GF-D8 (cell line): ENCODE measurements around the gene FECH.

ENCODE experiments used
- DNase-seq: peaks from one replicate; lab custom pipeline; 2025; lab: John Stamatoyannopoulos, UW

The FECH gene

DNA sequence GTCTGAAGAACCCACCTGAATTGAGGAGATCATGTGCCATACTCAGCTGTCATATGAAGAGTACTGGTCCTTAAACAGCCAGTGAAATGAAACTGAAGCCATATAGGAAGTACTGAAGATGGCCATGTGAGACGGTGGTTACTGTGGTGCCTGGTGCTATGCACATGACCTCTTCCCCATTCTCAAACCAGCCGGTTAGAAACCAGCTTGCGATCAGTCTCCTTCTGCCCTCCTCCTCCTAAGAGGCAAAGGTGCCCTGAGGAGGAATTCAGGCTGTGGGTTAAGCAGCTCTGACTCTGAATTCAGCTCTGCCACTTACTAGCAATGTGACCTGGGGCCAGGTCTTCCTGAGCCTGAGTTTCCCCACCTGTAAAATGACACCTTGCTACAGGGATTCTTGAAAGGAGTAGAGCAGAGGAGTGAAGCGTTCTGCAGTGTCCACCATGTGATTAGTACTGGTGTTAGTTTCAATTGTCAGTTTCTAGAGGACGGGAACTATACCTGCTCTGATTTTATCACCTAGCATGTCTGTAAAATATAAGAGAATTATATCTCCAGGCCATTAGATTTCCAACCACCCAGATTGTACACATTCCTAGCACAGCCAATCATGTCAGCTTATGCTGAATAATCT is 5.1 kb downstream of the FECH start:
- DNase-seq = peak; percentile 83

DNA sequence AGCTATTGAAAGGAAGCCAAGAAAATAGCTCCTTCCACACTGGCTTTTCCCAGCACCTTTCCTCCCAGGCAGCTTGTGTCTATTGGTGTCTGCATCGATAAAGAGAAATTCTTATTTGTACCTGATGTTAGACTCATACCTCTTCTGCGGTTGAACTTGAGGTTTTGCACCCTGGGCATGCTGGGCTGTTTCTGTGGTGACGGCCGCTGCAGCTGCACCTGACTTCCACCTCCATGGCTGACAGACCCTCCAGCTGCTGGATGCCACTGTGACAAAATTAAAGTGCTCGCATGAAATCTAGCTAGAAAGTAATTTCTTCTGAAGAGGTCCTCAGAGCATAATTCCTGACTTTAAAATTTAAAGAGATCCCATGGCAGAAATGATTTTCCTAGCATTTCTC is 6.6 kb downstream of the FECH start:
- no peak for DNase-seq

DNA sequence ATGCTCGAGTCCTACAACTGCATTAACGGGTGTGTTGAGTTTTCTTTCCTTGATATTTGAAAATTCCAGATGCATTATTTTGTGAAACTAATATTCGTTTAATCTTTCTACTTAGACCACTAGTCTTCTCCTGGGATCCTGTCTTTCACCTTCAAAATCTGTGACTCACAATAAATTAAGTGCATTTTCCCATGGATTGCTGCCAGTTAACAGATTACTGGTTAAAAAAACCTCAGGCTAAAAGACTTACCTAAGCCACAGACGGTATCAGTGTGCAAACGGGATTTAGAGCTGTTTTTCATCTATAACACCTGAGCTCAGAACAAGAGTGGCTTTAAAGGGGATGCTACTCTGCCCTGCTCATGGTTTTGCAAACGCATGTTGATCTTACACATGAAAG is 10.2 kb downstream of the FECH start:
- DNase-seq = no peak

DNA sequence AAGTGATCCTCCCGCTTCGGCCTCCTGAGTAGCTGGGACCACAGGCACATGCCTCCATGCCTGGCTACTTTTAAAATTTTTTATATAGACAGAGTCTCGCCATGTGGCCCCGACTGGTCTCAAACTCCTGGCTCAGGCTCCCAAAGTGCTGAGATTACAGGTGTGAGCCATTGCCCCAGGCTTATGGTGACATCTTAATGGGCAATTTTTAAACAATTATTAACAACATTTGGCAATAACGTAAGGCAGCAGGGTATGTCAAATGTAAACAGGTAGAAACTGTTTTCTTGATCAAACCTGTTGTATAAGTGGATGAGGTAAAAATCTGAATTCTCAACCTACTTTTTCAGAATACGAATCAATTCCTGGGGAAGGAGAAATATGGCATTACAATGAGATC is 11.0 kb downstream of the FECH start:
- DNase-seq = no peak

DNA sequence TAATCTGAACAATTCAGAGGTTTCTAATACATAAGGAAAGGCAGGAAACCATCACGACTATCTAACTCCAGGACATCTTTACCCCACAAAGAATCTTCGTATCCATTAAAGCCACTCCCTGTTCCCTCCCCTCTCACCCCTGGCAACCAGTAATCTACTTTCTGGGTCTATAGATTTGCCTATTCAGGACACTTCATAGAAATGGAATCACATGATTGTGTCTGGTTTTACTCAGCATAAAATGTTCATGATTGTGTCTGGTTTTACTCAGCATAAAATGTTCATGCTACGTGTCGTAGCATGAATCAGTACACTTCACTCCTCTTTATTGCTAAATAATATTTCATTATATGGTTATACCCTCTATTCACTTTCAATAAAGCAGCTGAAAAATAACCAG is 11.6 kb downstream of the FECH start:
- no peak for DNase-seq

DNA sequence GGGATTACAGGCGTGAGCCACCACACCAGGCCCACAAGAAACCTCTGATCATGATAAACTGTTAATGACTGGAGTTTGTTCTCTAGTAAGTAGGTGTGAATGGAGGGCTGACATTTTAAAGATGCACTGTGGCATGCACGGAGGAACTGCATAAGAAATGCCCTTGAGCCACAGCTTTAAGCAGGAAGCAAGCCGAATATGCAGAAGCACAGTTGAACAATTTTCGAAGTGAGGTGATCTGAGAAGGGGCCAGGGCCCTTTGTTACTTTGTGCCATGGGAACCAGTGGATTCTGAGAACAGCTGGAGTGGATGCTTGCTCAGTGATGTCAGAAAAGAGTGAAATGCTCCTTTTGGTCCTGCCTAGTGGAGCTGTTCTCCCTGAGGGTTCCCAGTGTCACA is 16.3 kb downstream of the FECH start:
- no peak for DNase-seq

DNA sequence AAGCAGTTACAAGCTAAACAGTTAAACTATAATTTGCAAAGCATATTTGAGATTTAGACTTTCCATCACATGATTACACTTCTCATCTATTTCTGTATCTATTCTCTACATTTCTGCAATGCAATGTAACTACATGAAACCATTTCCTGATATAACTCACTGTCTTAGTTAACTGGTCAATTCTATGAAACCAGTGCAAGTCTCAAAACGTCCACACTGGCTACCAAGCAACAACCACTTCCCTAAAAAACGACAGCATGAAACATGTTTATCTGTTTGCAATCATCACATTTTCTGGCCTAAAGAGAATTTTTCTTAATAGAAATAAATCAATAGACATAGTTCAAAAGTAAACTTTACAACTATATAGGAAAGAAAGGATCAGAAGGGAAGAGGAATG is 17.4 kb downstream of the FECH start:
- DNase-seq = no peak

DNA sequence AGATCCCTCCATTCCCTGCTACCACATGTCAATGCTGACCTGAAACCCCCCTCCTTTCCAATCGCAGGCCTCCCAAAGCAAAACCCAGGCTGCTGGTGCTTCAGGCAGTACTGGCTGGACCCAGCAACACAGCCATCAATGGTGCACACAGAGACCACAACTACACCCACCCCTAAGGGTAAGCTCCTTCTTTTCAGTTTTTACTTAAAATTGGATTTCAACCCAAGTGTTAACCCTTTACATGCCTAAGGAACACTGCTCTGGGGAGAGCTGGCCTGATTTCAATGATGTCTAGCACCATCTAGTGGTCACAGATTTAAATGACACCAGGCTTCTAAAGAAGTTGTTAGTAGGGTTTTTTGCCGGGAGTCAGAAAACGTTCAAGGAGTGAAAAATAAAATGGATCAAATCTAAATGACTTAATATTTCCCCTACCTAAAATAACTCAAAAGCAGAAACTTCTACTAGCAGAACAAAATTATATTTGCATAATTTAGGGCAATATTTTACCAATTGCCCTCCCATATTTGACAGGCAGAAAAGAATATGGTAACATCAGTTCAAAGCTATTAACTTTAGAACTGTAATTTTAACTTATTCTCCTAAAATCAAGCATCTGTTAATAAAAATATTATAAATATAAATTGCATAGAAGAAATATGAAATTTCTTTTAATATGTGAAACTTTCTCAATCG is 24.6 kb downstream of the FECH start:
- peak; percentile 17 for DNase-seq

DNA sequence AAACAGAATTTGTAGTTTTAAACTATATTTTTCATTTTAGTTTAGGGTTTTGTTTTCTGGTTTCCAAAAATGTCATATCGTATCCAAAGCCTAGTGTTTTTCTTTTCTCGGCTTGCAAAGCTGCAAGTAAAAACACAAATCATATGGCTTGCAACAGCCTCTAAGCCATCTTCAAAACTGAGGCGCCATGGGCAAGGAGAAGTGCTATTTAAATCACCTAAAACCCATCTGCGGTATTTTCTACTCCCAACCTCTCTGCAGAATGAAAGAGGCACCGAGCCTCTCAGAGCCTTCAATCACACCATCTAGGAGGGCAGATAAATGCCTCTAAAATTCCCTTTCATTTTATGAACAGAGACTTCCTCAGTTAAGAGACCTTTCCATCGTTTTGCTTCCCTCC is 25.2 kb downstream of the FECH start:
- no peak for DNase-seq

DNA sequence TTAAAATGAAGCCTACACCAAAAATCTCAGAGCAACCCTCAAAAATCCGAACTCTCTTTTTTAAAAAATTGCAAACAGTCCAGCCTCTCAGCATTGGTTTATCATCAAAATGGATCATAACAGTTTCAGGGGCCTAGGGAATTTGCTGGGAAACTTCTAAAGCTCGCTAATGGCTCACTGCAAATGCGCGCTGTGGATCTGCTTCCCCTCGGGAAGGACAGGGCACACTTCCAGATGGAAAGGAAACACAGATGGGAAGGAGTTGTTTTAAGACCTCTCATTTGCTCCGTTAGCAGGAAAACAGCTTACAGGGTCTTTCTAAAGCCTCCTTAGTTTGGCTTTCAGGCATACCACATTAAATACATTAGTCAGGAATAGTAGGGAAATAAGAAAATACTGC is 27.2 kb downstream of the FECH start:
- no peak for DNase-seq

DNA sequence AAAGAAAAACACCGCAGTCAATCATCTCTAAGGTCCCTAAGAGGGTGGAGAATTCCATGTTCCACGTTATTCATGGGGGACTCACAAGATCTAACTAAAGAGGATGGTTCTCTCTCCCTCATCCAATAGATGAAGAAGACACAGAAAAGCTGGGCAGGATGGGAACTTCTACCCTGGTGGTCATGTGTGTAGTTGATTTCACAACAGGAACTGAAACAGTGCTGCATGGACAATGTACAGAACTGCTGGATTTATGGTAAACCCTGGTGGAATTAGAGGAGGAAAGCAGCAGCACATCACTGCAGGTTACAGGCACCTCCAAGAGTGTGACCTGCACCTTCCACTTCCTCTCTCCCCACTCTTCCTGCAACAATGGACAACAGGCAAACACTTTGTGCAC is 31.4 kb downstream of the FECH start:
- DNase-seq = no peak

DNA sequence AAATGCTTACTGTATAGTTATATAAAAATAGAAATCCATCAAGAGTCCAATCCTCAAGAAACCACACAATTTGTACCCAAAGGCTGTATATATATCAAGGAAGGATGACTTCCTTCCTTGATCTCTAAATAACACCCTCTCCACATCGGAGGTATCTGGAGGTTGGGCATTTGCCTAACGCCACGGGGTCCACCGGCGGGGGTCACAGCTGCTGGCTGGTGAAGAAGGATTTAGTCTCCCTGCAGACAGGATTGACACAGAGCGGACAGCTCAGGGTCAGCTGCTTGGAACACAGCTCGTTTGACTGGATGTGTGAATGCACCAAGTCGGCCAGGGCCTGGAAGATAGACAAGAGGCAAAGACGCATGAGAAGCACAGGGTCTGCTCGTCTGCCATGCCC is 36.0 kb downstream of the FECH start:
- DNase-seq = no peak

DNA sequence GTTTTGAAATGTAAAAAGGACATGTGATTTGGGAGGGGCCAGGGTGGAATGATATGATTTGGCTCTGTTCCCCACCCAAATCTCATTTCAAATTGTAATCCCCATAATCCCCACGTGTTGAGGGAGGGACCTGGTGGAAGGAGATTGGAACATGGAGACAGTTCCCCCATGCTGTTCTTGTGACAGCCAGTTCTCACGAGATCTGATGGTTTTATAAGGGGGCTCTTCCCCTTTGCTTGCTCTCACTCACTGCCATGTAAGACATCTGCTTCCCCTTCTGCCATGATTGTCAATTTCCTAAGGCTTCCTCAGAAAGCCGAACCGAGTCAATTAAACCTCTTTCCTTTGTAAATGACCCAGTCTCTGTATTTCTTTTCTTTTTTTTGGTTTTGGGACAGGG is 39.2 kb downstream of the FECH start:
- DNase-seq = no peak

DNA sequence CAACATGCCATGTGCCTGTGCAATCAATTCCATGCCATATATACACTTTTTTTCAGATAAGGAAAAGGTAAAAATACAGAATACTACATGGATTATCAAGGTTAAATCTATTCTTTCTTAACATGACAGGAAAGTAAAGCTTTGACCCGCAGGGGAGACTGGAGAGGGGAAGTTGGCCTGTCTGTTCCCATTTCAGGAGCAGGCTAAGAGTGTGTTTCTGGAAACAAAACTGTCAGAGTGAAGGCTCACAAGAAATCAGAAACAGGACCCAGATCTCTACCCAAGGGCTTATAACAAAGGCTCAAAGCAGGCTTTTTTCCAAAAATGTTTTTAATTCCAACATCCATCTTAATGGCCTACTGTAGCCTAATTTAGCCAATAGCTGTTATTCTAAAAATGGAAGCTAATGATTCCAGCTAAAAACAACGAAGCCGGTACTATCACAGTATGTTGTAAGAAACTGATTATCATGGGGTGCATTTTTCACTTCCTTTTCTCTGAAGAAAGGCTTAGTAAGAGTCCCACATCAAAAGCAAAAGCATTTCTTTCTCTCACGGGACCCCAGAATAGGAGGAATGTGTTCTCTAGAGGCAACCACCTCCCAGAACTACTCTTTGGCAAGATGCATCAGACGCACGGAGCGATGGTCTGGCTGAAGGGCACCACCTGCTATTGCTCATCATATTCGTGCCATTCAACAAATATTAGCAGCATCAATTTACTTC is 41.4 kb downstream of the FECH start:
- no peak for DNase-seq

DNA sequence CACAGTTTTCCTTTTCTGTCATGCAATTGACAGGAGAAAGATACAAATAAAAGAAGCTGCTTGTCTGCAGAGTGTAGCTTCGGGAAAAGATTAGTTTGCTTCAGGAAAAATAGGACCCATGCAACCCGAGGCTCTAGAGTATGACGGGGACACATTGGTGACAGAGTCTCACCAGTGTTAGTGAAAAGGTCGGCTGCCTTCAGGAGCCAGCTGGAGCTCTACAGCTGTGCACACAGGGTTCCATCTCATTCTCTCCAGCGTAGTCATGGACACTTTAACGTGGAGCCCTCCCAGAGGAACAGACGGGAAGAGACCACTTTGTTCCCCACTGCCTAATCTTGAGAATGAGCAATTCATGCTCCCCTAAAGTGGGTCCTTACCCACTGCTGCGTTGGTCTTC is 42.9 kb downstream of the FECH start:
- no peak for DNase-seq

DNA sequence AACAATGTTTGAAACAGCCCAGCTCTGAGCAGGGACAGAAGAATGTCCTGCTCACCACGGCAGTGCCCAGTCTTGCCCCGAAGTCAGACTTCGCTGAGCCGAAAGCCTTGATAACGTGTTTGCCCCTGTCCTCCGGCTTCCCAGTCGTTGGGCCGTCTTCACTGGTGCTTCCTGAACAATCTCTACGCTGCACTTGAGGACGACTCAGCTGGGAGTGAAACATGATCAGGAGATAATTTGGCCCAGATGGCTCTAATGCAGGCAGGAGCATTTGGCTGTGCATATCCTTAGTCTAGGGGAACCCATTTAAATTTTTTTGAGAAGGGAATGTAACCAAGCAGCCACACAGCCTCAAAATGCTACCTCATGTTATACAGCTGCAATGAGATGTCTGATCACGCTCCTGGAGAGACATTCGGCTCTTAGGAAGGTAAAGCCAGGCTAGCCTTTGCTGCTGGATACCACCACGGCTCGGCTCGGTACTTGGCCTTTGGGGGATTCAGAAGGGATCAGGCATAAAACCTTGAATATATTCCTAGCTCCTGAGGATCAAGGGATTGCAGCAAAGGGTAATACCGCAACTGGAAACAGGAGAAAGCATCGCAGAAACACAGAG is 43.6 kb downstream of the FECH start:
- DNase-seq = no peak

DNA sequence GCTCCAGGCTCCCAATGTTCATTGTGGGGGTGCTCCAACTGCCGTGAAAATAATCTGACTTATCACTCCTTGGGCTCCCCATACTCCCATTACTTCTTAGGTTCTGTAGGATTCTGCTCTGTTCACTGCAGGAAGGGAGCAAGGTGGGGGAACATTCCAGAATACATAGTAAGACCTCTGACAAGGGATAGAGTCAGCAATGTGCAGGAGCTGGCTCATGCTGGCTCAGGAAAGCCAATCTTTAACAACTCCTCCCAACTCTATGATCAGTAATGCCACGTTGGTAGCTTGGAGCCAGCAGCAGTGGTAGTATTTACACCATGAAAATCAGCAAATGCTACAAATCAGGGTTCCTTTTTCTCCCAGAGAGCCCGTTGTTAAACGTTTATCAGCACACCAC is 44.4 kb downstream of the FECH start:
- DNase-seq = no peak

DNA sequence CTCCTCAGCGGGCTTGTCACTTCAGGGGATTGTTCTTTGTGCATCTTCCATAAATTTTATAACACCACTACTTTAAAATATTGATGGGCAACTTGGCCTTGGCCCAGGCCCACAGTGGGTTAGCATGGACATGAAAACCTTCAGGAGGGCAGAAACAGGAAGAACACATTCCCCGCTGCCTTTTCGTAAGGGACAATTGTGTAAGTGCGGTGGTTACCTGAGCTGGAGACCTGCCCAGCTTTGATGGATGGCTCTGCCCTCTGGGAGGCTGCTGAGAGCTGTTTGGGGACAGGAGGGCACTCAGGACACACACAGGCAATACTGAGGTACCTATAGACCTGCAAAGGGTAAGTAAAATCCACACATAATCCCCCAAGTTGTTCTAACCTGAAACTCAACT is 46.8 kb downstream of the FECH start:
- no peak for DNase-seq

DNA sequence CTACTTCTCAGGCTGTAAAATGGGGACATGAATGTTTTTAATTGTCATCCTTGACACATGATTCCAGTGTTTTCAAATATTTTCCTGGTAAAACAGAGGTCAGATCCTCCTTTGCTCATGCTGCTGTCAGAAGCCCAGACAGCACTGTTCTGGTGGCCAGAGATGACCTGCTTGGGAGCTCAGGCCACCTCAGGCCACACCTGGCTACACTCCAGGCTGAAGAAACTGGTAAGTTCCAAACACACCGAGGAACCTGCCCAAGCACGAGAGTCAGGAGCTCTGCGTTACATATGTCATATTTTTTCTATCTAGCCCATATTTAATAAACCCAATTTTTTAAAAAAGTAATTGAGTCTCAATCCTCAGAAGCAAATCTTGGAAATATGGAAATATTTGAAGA is 47.9 kb downstream of the FECH start:
- no peak for DNase-seq

DNA sequence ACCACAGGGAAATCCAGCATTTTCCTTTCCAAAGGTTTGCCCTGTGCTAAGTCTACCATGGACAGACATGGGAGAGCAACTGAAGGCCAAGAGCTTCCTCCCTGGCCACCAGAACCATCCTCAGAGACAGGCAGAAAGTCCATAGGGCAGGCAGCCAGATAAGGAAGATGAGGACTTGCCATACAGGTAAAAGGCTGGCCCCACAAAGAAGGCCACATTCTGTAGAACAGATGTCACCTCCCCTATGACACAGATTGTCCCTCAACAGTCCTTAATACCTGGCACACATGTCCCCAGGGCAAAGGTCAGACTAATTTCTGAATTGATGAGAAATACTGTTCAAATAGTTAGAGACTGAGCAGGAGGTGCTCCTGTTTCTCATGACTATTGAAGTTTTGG is 52.0 kb downstream of the FECH start:
- DNase-seq = no peak

DNA sequence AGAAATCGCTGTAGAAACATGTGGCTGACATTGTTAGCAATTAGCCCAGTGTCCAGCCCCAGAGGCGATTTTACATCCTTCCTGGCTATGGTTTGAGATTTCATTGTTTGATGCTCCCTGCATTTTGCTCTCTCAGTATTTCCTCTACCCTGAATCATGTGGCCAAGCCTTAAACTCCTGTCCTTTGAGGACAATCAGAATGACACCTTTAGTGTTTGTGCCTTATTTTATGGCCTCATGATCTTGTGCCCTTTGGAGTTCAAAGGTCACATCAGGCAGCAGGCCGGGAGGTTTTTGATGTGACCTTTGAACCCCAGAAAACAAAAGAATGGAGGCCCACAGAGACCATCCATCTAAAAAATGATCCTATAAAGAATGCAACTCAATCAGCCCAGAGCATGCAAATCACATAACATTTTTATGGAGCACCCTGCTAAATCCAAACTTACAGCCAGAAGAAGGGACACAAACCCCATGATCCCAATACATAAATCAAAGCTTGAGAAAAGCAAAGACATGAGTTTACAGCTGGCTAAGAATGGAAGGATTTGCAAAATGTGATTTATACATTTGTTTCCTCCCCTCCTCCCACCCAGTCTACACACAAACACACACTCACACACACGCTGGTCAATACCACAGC is 52.5 kb downstream of the FECH start:
- DNase-seq = no peak

DNA sequence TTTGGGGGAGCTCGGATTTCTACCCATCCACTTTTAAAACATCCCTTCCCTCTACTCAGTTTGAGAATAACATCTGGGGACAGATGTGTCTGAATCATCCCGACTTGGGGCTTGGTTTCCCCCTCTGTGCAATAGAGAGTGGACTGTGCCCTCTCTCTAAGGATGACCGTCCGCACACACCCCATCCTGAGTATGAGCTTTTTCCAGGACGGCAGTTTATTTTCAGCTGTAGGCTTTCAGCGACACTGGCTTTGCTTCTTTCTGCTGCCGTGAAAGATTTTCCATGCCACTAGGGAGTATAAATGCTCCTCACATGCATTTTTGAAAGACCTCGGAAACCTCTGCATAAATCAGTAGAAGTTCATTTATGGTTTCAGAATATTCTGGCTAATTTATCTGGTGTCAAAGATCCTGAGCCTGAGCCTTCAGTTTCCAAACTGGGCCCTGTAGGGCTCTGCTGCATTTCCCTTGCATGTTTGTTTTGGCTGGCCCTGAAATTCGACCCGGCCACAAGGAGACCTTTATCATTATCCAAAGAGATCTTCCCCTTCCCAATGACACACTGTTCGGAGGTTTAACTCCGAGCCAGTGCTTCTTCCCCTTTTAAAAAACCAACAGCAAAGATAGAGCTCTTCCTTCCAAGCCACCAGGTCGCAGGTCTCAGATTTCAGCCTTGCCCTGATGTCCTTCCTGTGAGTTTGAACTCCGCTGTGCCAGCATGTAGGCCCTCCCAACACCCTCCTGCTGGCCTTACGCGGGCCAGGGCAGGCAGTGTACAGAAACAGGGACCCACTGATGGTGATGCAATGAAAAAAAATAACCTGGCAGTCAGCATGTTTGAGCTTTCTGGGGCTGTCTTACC is 53.3 kb downstream of the FECH start:
- DNase-seq = no peak
